ENCODE data around the gene MMP7. TPM values are rescaled to one million over a fixed set of nuclear protein-coding genes. Genes with fewer than 3 reads are reported as not detected.

The MMP7 gene
- total RNA-seq, 1 donor from 2014 or later, result not detected

DNA sequence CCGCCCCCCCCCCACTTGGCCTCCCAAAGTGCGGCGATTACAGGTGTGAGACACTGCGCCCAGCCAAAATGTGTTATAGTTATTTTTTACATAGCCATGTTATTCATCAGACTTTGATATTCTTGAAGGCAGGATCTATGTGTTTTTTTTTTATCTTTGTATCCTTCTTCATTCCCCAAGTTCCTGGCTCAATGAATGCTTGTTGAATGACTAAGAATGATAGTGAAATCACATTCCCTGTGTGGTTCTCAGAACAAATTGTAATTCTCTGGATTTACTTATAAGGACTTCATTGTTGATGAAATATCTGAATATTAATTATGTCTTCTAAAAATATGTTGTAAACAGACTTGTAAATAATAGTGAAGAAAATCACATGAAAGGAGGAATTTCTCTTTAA is 33.5 kb downstream of the MMP7 start:
- intact Hi-C loops (cut with micrococcal nuclease), result no loop called here

DNA sequence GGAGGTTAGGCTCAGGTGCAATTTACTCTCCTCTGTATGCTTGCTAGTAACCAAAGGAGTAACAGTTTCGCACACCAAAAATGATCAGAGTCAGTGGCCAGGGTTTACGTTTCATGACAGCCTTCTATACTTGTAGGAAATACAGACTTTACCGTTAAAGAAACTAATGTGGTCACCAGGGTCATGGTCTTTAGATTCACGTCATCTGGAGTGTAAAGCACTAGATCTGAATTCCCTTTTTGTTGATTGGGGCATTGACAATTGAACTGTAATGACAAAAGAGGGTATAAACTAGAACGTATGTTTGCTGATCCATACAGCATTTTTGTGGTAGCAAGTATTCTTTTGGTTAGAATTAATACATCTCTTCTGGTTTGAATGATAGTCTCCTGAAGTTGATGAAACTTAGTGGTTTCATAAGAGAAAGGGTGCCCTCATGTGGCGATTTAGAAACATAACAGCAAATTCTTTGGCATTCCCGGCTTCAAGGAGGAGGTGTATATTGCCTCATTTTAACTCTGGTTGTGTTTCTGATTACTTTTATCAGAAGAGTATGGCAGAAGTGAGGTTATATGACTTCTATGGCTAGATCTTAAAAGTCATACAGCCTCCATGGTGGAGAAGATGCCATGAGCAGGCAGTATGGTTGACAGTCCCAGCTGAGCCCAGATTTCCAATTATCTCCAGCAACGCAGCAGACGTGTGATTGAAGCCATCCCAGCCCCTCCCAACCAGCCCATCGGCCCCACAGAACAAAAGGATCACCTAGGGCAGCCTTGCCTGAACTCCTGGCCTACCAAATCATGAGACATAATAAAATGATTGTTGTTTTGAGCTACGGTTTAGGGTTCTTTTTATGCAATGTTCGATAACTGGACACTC is 35.1 kb downstream of the MMP7 start:
- intact Hi-C loops (cut with micrococcal nuclease), result loop anchor here (1.0 kb wide), 11 partner anchors 44 to 207 kb away; partner anchors contain the start of gene BIRC3

DNA sequence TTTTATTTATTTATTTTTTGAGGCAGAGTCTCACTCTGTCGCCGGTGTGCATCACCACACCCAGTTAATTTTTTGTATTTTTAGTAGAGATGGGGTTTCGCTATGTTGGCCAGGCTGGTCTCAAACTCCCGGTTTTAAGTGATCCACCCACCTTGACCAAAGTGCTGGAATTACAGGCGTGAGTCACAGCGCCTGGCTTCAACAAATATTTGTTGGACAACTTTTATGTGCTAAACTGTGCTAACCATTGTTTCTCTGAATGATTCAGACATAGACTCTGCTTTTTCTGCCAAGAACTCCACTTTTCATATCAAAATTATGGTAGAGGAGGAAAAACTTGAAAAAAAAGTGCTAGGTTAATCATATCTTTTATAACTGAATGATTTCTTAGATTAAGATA is 36.3 kb downstream of the MMP7 start:
- intact Hi-C loops (cut with micrococcal nuclease), result no loop called here

DNA sequence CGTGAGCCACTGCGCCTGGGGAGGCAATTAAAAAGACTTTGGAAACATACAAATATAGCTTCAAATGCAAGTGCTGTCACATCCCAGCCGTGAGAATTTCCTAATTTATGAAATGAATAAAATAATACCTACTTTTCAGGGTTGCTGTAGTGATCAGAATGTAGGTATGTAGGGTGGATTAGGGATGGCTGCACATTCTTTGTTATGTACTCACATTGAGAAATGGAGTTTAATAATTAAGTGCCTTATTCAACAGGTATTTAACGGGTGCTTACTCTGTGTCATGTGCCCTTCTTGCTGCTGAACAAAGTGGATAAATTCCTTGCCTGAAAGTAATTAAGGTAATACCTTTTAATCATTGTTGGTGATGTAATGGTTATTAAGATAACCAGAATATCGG is 37.0 kb downstream of the MMP7 start:
- intact Hi-C loops (cut with micrococcal nuclease), result no loop called here

DNA sequence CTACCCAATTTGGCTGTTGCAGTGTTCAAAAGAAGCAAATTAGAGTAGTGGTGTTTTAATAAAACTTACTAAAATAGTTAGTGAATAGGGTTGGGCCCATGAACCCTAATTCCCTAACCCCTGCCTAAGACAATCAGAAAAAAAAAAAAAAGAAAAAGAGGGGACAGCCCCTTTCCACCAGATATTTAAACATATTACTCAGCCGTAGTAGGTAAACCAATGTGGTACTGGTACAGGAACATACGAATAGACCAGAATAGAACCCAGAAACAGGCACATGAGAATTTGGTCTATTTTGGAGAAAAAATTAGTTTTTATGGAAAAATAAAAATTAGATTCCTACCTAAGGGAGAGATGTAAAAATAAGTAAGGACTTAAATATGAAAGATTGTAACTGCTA is 38.6 kb downstream of the MMP7 start:
- intact Hi-C loops (cut with micrococcal nuclease), result no loop called here

DNA sequence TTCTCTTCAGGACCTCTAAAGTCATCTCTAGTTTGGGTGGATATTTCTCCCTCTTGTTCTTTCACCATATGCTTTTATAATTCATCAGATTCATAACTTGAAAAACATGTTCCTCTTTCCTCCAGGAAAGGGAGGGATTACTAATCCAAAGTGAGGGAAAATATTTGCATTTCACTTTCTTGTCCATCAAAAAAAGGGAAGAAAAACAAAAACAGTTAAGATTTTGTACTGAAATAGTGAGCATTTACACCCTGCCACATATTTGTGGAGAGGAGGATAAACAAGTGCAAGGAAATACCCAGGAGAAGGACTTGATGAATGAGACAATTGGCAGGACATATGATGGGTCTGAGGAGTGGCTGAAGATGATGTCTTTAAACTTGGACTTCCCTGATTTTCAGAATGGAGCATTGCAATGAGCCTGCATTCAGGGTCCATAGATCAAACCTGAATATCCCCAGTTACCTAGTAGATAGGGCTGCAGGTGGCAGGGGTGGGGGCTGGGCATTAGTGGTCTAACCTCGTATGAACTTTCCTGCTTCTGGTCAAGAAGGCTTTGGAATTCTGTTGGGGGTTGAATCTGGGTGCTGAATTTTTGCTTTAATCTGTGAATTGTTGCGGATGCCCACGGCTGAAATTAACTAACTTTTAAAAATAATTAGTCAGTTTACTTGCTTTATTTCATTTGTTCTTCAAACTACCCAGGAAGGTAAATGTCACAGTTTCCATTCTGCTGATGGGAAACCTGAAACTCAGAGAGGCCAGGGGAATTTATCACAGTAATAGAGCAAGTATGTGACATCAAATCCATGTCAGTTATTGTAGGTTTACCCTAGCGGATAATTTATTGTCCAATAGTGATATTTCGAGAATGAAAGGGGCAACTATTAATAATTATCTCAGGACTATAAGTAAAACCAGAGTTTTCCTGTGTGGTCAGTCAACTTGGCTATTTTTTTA is 41.1 kb downstream of the MMP7 start:
- intact Hi-C loops (cut with micrococcal nuclease), result no loop called here

DNA sequence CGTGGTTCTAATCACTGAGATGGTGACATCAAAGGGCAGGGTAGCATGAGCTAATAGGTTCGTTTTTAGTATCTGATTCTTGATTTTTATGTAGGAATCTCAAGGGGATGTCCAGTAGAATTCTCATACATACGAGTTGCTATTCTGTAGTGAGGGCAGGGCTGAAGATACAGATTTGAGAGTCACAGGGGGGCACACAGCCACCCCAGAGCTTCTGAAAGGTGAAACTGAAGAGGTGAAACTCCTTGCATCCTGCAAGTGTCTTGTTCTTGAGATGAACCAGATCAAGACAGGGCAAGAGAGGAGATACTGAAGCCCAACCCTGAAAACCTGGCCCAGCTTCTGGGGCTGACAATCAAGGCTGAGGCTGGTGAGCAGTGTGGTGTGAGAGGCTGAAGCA is 42.3 kb downstream of the MMP7 start:
- intact Hi-C loops (cut with micrococcal nuclease), result no loop called here

DNA sequence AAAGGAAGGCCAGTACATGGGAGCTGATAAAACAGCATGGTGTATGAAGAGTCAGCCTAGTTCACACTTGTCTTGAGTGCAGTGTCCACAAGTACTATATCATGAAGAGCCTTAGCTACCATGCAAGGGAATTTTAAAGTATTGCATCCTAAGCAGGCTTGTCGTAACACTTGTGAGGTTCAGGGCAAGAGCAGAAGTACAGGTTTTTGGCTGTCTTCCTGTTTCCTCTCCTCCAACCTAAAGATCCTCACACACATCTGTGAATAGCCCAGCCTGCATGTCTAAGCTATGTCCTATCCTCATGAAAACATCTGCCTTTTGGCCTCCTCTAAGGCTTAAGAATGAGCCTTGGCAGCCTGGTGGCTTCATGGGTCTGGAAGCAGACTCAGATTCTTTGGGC is 43.3 kb downstream of the MMP7 start:
- intact Hi-C loops (cut with micrococcal nuclease), result no loop called here

DNA sequence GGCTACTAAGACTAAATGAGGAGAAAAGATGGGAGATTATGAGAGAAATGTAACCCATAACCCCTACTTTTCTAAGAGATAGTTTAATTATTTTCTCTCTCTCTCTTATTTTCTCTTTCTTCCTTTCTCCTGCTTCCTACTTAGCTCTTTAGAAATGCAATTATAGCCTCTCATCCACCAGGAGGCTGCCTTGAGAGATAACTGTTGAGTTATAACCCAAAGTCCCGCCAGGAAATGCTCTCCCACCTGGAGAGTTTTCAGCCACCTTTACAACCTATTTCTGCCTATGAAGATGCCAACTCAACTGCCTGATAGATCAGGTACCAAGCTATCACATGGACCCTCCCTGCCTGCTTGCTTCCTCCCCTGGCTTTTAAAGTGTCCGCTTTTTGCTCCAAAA is 44.0 kb downstream of the MMP7 start:
- intact Hi-C loops (cut with micrococcal nuclease), result no loop called here

DNA sequence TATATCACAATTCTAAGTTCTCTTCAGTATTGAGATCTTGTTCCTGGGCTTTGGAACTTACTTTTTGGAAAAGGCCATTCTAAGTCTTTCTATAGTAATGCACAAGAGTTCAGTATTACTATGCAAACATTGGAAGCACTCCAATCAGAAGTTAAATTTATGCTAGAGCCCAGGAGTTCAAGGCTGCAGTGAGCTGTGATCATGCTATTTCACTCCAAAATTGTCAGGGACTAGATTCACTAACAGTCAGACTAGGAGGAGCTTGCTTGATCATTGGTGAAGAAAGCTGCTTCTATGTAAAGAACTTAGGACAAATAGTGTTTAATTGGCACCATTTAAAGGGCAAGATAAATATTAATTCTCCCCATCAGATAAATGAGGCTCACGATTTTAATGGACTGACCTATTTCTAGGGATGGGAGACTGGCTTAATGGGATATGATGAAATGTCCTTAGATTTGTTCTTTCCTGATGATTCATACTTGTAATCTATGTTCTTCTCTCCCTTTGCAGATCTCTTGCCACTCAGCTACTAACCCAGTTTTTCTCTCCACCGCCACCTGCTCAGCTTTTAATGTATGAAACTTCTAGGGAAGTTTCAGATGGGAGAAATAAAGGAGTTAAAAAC is 45.3 kb downstream of the MMP7 start:
- intact Hi-C loops (cut with micrococcal nuclease), result no loop called here

DNA sequence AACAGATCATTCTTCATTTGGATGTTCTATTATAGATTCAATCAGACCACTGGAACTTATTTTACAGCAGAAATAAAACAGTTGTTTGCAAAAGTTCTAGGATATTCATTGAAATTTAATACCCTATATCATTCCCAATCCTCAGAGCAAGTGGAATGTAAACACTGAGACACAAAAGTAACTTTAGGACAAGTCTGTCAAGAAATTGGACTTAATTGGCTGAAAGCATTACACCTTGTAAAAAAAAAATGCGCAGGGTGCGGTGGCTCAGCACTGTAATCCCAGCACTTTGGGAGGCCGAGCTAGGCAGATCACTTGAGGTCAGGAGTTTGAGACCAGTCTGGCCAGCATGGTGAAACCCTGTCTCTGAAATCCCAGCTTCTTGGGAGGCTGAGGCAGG is 48.1 kb downstream of the MMP7 start:
- intact Hi-C loops (cut with micrococcal nuclease), result no loop called here

DNA sequence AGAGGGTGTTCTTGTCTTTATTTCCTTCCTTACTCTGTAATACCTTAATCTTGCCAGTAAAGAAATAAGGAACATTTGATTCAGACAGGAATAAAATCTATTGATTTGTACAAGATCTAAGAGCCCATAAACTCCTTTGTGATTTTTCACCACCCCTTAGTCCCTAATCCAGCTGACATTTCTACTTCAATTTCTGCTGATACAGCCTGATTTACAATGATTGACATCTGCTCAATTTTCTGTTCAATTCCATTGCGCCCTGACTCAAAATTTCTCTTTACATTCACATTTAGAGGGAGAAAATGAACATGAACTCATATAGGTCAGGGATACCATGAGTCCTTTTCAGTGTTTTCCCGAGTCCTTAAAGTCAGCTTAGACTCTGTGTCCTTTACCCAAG is 50.8 kb downstream of the MMP7 start:
- intact Hi-C loops (cut with micrococcal nuclease), result no loop called here

DNA sequence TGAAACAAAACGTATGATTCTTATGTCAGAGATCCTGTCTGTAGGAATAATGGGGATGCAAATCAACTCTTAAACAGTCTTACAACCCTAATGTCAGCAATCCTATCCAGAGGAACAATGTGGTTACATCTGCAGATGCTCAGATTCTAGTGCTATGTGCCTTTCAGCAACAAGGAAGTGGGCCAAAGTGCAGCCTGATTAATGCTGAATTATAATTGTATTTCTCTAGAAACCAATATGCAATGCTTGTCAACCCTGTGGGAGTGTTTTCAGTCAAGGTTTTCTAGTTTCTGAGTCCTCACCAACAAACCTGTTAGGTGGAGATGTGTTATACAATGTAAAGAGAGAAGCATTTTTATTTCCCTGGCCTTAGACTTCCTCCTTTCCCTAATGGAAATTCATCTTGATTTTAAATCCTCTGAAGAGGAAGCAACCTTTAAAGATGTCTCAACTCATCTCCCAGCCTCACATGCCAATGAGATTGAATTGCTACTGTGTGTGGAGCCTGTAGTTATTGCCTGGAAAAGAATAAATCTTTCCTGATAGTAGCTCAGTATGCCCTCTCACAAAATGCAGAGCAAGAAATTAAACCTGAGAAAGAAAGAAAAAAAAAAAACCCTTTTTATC is 51.8 kb downstream of the MMP7 start:
- intact Hi-C loops (cut with micrococcal nuclease), result loop anchor here (1.0 kb wide), 1 partner anchor 8 kb away; no protein-coding TSS in a partner anchor

DNA sequence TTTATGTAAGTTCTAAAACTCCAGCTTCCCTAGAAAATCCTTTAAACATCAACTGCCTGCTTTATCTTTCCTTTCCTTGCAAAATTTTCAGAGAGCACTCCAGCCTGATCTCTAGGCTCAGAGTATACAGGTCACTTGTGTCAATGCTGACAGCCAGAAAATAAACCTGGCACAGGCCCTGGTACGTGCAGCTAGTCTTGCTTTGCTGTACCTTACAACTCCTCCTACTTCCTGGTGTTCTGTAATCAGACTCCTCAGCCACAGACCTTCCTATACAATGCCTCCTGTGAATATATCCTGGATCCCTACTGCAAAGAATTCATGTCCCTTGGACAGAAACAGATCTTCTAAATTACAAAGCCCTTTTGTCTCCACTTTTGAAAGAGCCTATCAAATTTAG is 53.7 kb downstream of the MMP7 start:
- intact Hi-C loops (cut with micrococcal nuclease), result loop anchor here (1.0 kb wide), 1 partner anchor 24 kb away; no protein-coding TSS in a partner anchor

DNA sequence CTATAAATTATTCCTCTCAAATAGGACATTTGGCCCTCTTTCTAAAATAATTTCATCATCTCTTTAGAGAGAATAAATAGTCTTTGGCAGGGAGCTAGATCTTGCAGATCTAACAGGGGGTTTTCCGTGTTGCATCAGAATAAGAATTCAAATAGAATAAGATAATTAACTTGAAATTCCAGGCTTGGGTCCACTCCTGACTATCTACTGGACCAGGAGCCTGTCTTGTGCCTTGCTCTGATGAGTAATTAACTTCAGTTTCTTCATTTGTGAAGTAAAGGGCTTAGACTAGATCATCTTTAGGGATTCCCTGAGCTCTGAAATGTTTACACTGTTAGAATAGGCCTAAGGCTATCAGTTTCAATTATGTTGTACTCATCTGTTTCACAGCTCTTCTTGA is 54.5 kb downstream of the MMP7 start:
- intact Hi-C loops (cut with micrococcal nuclease), result no loop called here

DNA sequence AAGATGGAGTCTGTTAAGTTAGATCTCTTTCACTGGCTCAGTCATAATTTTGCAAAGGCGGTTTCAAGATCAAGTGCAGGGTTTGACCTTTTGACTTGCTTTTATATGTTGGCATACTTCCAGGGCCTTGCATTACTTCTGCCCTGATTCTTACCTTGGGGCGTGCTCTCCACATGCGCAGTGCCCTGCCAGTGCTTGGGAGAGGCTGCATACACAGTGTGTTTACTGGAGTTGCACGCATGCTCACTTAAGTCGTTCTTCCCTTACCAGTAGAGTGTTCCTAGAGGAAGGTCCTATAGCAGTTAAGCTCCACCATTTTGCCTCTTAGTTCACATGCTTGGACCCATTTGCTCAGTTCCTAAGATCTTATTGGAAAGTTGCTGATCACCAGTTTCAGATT is 57.0 kb downstream of the MMP7 start:
- intact Hi-C loops (cut with micrococcal nuclease), result no loop called here

DNA sequence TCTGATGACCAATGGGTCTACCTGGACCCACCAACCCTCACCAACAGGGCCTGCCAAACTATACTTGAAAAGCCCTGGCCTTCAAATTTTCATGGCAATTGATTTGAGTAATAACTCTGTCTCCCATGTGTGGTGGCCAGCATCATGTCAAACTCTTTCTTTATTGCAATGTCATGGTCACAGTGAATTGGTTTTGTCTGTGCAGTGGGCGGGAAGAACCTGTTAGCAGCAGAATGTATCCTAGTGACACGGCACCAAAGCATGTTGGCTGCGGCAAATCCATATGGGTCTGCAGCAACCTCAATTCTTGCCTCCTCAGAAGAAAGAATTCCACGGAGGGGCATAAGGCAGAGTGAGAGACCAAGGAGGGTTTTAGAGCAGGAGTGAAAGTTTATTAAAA is 58.4 kb downstream of the MMP7 start:
- intact Hi-C loops (cut with micrococcal nuclease), result no loop called here

DNA sequence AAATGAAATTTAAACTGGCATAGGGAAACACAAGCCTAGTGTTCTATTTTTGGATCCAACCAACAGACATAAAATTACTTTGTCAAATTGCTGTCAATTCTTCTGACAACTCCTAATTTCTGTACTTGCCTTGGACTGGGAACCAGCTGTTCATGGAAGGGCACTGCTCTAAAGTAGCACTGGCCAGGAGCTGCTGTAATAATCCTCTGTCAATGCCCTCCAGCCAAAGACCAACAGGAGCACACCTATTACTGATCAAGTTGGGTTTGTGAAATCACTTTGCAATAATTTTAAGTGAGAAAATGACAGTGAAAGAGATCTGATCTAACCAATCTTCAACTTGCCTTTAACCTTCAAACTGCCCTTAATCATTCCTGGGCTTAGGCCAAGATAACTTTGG is 59.1 kb downstream of the MMP7 start:
- intact Hi-C loops (cut with micrococcal nuclease), result no loop called here
